A673 (cell line): ENCODE data around the gene SLC43A1. TPM values are rescaled to one million over a fixed set of nuclear protein-coding genes. Genes with fewer than 3 reads are reported as not detected.

Experiments
- BruUV-seq: library from RNA; stranded (reverse); fragments of 400-500 nt; replicated peaks from 2 replicates; lab custom pipeline; 2021; lab: Mats Ljungman, UMichigan
- CTCF ChIA-PET: fragments of 300-600 bp; sonication (Branson Sonifier 250); formaldehyde crosslinking; loops from one replicate; lab custom pipeline; 2022; ENCODE audit warnings: antibody characterized with exemption; lab: Charles Lee
- POLR2A ChIA-PET: fragments of 300-600 bp; sonication (Branson Sonifier 250); formaldehyde crosslinking; loops from one replicate; lab custom pipeline; 2022; ENCODE audit warnings: antibody characterized with exemption; ENCODE audit not compliant: low non-redundant PET; lab: Charles Lee
- DNase-seq: peaks from one replicate; pipeline ENCODE4 v3.0.0-alpha.2; 2015; ENCODE audit warnings: low spot score
- H3K27ac ChIP-seq: fragments of 200-600 bp; sonication (generic); 2 replicates; pipeline ENCODE4 v1.5.1; 2016; ENCODE audit warnings: mixed run types, low read depth, mild to moderate bottlenecking, mixed read lengths, antibody characterized with exemption, low read length; ENCODE audit not compliant: poor library complexity, severe bottlenecking
- H3K27me3 ChIP-seq: fragments of 200-600 bp; sonication (generic); replicated peaks from 2 replicates; pipeline ENCODE4 v1.6.1; 2017; ENCODE audit warnings: mixed run types, low read depth, mild to moderate bottlenecking, mixed read lengths, antibody characterized with exemption, low read length; ENCODE audit not compliant: insufficient read depth, poor library complexity
- H3K36me3 ChIP-seq: fragments of 200-600 bp; sonication (generic); 2 replicates; pipeline ENCODE4 v1.6.1; 2016; ENCODE audit warnings: mixed run types, mild to moderate bottlenecking, mixed read lengths, antibody characterized with exemption, low read length; ENCODE audit not compliant: insufficient read depth, poor library complexity, severe bottlenecking
- H3K4me1 ChIP-seq: fragments of 200-600 bp; sonication (generic); 2 replicates; pipeline ENCODE4 v1.6.1; 2017; ENCODE audit warnings: mixed run types, mild to moderate bottlenecking, mixed read lengths, antibody characterized with exemption, low read length; ENCODE audit not compliant: insufficient read depth, poor library complexity, severe bottlenecking
- H3K4me3 ChIP-seq: fragments of 200-600 bp; sonication (generic); 2 replicates; pipeline ENCODE4 v1.5.1; 2016; ENCODE audit warnings: low read depth, mixed run types, mild to moderate bottlenecking, mixed read lengths, low read length; ENCODE audit not compliant: poor library complexity, severe bottlenecking
- H3K9me3 ChIP-seq: fragments of 200-600 bp; sonication (generic); 2 replicates; pipeline ENCODE4 v1.6.1; 2016; ENCODE audit warnings: mixed run types, low read depth, mild to moderate bottlenecking, mixed read lengths, antibody characterized with exemption, low read length; ENCODE audit not compliant: poor library complexity, severe bottlenecking
- CTCF ChIP-seq: fragments of 300-800, 200-600 bp; sonication (generic); conservative IDR thresholded peaks from 2 replicates; pipeline ENCODE4 v1.5.1; 2017; ENCODE audit warnings: low read depth, mild to moderate bottlenecking, antibody characterized with exemption, low read length, moderate library complexity, mixed read lengths
- EZH2 ChIP-seq: fragments of 200-600 bp; sonication (generic); IDR thresholded peaks from 2 replicates; pipeline ENCODE4 v1.6.1; 2017; ENCODE audit warnings: borderline replicate concordance, low read depth, mild to moderate bottlenecking, mixed read lengths, antibody characterized with exemption, low read length; ENCODE audit not compliant: poor library complexity, severe bottlenecking
- intact Hi-C: fragments of 100-400 bp; cut with micrococcal nuclease; formaldehyde crosslinking; loops from one replicate; pipeline ENCODE4 v1.10.0; 2022; ENCODE audit not compliant: unreplicated experiment
- total RNA-seq: library from RNA; stranded (reverse); gene quantifications from 2 replicates; pipeline ENCODE4 v1.2.3, GENCODE V29; 2021

Gene SLC43A1
- total RNA-seq, 1 experiment from 2014 or later: 18.4 TPM

GRCh38 chr11:57502870-57503269 is 12.6 kb downstream of the SLC43A1 start:
- Histone ChIP-seq H3K27ac (no peak overlapping the region), H3K36me3 (no peaks in the 10 kb centered on the region), H3K27me3 (no peaks in the 10 kb centered on the region), H3K4me3 (no peak overlapping the region), H3K9me3 (no peaks in the 10 kb centered on the region), H3K4me1 (peaks cover 16% of the 10 kb centered on the region)
- intact Hi-C loops: no loop called here
- no TSS peak for BruUV-seq
- POLR2A ChIA-PET: no interaction called here
- CTCF ChIA-PET: no interaction called here
- TF ChIP-seq CTCF (no peak), EZH2 (no peak)
- no peak for DNase-seq

GRCh38 chr11:57502376-57502775 is 13.1 kb downstream of the SLC43A1 start:
- intact Hi-C loops: no loop called here
- Histone ChIP-seq H3K4me3 (no peak overlapping the region), H3K4me1 (peaks cover 16% of the 10 kb centered on the region), H3K9me3 (no peaks in the 10 kb centered on the region), H3K27me3 (no peaks in the 10 kb centered on the region), H3K27ac (no peak overlapping the region), H3K36me3 (no peaks in the 10 kb centered on the region)
- POLR2A ChIA-PET: no interaction called here
- DNase-seq: no peak
- no peak for TF ChIP-seq CTCF
- no peak for TF ChIP-seq EZH2
- BruUV-seq: no TSS peak
- CTCF ChIA-PET: no interaction called here

- intact Hi-C loops: no loop called here
- BruUV-seq: no TSS peak
- CTCF ChIA-PET: no interaction called here
Observed at GRCh38 chr11:57501953-57502352, 13.5 kb downstream of the SLC43A1 start.

More at GRCh38 chr11:57501953-57502352, 13.5 kb downstream of the SLC43A1 start:
- TF ChIP-seq CTCF (no peak), EZH2 (no peak)
- Histone ChIP-seq H3K27me3 (no peaks in the 10 kb centered on the region), H3K36me3 (no peaks in the 10 kb centered on the region), H3K4me1 (peaks cover 16% of the 10 kb centered on the region), H3K27ac (no peak overlapping the region), H3K4me3 (no peak overlapping the region), H3K9me3 (no peaks in the 10 kb centered on the region)
- POLR2A ChIA-PET: no interaction called here
- no peak for DNase-seq
